HepG2 (cell line): ENCODE results near the gene NDUFS2. TPM values are rescaled to one million over a fixed set of nuclear protein-coding genes. Genes with fewer than 3 reads are reported as not detected.

Source experiments
- DPF2 ChIP-seq: sonication (generic); formaldehyde crosslinking; IDR thresholded peaks from 2 replicates; pipeline ENCODE4 v1.4.0; 2020; ENCODE audit warnings: mild to moderate bottlenecking, low read depth, missing genetic modification reagents, borderline replicate concordance
- GLMP ChIP-seq: sonication (generic); formaldehyde crosslinking; IDR thresholded peaks from 2 replicates; pipeline ENCODE4 v1.9.0; 2021; ENCODE audit warnings: missing genetic modification reagents, mild to moderate bottlenecking, borderline replicate concordance
- KDM2A ChIP-seq: sonication (generic); formaldehyde crosslinking; IDR thresholded peaks from 2 replicates; pipeline ENCODE4 v1.4.0; 2020; ENCODE audit warnings: low read depth, missing genetic modification reagents, borderline replicate concordance
- MIER2 ChIP-seq: IDR thresholded peaks from 2 replicates; pipeline ENCODE4 v1.6.1; 2016; ENCODE audit warnings: missing biosample characterization, missing genetic modification reagents
- NFE2L1 ChIP-seq: sonication (generic); formaldehyde crosslinking; IDR thresholded peaks from 2 replicates; pipeline ENCODE4 v1.4.0; 2020; ENCODE audit warnings: missing genetic modification reagents, mild to moderate bottlenecking, borderline replicate concordance
- PAF1 ChIP-seq: IDR thresholded peaks from 2 replicates; pipeline ENCODE4 v1.6.1; 2016; ENCODE audit warnings: missing genetic modification reagents, missing compliant biosample characterization
- PHF8 ChIP-seq: sonication (generic); formaldehyde crosslinking; IDR thresholded peaks from 2 replicates; pipeline ENCODE4 v1.5.0; 2020; ENCODE audit warnings: missing genetic modification reagents
- POLR2G ChIP-seq: fragments of 200-400 bp; formaldehyde crosslinking; IDR thresholded peaks from 2 replicates; pipeline ENCODE4 v1.6.1; 2018; ENCODE audit warnings: mild to moderate bottlenecking, low read depth, low read length, moderate library complexity
- PREB ChIP-seq: sonication (generic); formaldehyde crosslinking; IDR thresholded peaks from 2 replicates; pipeline ENCODE4 v1.4.0; 2020; ENCODE audit warnings: missing genetic modification reagents
- REL ChIP-seq: sonication (generic); formaldehyde crosslinking; conservative IDR thresholded peaks from 2 replicates; pipeline ENCODE4 v1.8.0; 2022; ENCODE audit warnings: mild to moderate bottlenecking, missing genetic modification reagents, moderate library complexity
- SP5 ChIP-seq: IDR thresholded peaks from 2 replicates; pipeline ENCODE4 v1.6.1; 2016; ENCODE audit warnings: low read depth, borderline replicate concordance
- SRSF4 ChIP-seq: fragments of 200-400 bp; formaldehyde crosslinking; IDR thresholded peaks from one replicate; pipeline ENCODE4 v1.6.1; 2018; ENCODE audit warnings: mild to moderate bottlenecking, low read depth, low read length, moderate library complexity; ENCODE audit not compliant: poor library complexity, severe bottlenecking
- TEAD3 ChIP-seq: optimal IDR thresholded peaks from 2 replicates; pipeline ENCODE3; 2016; ENCODE audit warnings: borderline replicate concordance
- YEATS4 ChIP-seq: sonication (generic); formaldehyde crosslinking; IDR thresholded peaks from 2 replicates; pipeline ENCODE4 v1.4.0; 2020; ENCODE audit warnings: missing genetic modification reagents, borderline replicate concordance
- ZBTB49 ChIP-seq: sonication (generic); formaldehyde crosslinking; IDR thresholded peaks from 2 replicates; pipeline ENCODE4 v1.4.0; 2020; ENCODE audit warnings: missing genetic modification reagents, borderline replicate concordance
- ZFP36L1 ChIP-seq: sonication (generic); formaldehyde crosslinking; IDR thresholded peaks from 2 replicates; pipeline ENCODE4 v1.8.0; 2022; ENCODE audit warnings: mild to moderate bottlenecking, missing genetic modification reagents, moderate library complexity
- ZNF180 ChIP-seq: sonication (generic); formaldehyde crosslinking; IDR thresholded peaks from 2 replicates; pipeline ENCODE4 v1.4.0; 2020; ENCODE audit warnings: low read depth, missing genetic modification reagents, borderline replicate concordance
- ZNF33B ChIP-seq: sonication (generic); formaldehyde crosslinking; IDR thresholded peaks from 2 replicates; pipeline ENCODE4 v1.5.1; 2020; ENCODE audit warnings: mild to moderate bottlenecking, missing genetic modification reagents
- ZNF572 ChIP-seq: sonication (generic); formaldehyde crosslinking; IDR thresholded peaks from 2 replicates; pipeline ENCODE4 v1.5.1; 2020; ENCODE audit warnings: mild to moderate bottlenecking, missing genetic modification reagents
- ZNF761 ChIP-seq: sonication (generic); formaldehyde crosslinking; conservative IDR thresholded peaks from 2 replicates; pipeline ENCODE4 v1.4.0; 2020; ENCODE audit warnings: mild to moderate bottlenecking, missing genetic modification reagents
- ZNF780A ChIP-seq: sonication (generic); formaldehyde crosslinking; IDR thresholded peaks from 2 replicates; pipeline ENCODE4 v1.8.0; 2022; ENCODE audit warnings: mild to moderate bottlenecking, missing genetic modification reagents, moderate library complexity
- polyA plus RNA-seq, 8 experiments: library from polyadenylated mRNA; depleted of rRNA in 3 of 8; stranded (reverse) in 7 of 8; unstranded in 1 of 8; fragments of >200 nt; fragmentation: Illumina TruSeq in 4 of 8; extraction: Trizol in 4 of 8; gene quantifications; 2 replicates each; pipeline versions ENCODE4 v1.2.1 to v1.2.3, GENCODE V29; 2011 to 2016; ENCODE audit warnings: low read depth in 4 of 8, missing spikeins in 1 of 8, mixed read lengths in 1 of 8; ENCODE audit not compliant: insufficient read depth in 1 of 8
- total RNA-seq, 5 experiments: library from RNA; depleted of rRNA; stranded (reverse); fragments of >200 nt; fragmentation: Illumina TruSeq; extraction: Trizol; gene quantifications; 2 replicates each; pipeline ENCODE4 v1.2.3, GENCODE V29; 2016; ENCODE audit warnings: low read depth in 1 of 5

The NDUFS2 gene
- total and polyA plus RNA-seq, 2 of the 13 experiments (the other 11 are each of a cell fraction or from before 2014, with no cell fraction given), result 89.9 to 118 TPM

- TF ChIP-seq ZNF780A (CRISPR knock-in tag), result no peak
- no peak for TF ChIP-seq GLMP
- TF ChIP-seq KDM2A (CRISPR knock-in tag), result peak; percentile 66; the same call in 1 of the 2 replicates
- TF ChIP-seq ZFP36L1 (CRISPR knock-in tag), result no peak
- TF ChIP-seq SP5 (CRISPR knock-in tag), result no peak
- peak; percentile 63; the same call in 1 of the 2 replicates for TF ChIP-seq ZNF761 (CRISPR knock-in tag)
- TF ChIP-seq PAF1 (CRISPR knock-in tag), result no peak
- TF ChIP-seq POLR2G, result peak; percentile 93
- TF ChIP-seq ZBTB49, result no peak
- TF ChIP-seq MIER2 (CRISPR knock-in tag), result no peak
- TF ChIP-seq TEAD3, result peak; percentile 20
- no peak for TF ChIP-seq SRSF4
- TF ChIP-seq REL (CRISPR knock-in tag), result no peak
- TF ChIP-seq ZNF33B, result no peak
- TF ChIP-seq NFE2L1, result no peak
- TF ChIP-seq ZNF572 (CRISPR knock-in tag), result 0 out of 2 replicates have a peak, but pooled peaks have one; percentile 33
- peak; percentile 90 for TF ChIP-seq PHF8 (CRISPR knock-in tag)
- no peak for TF ChIP-seq ZNF180 (CRISPR knock-in tag)
- no peak for TF ChIP-seq DPF2 (CRISPR knock-in tag)
- peak; percentile 74 for TF ChIP-seq YEATS4 (CRISPR knock-in tag)
- no peak for TF ChIP-seq PREB (CRISPR knock-in tag)
These were observed at the start of gene NDUFS2 (continued) for GRCh38 chr1:161201836-161202712.
